SK-N-MC (cell line): ENCODE results near the gene MBD3.

Source experiments
- EZH2 ChIP-seq: fragments of 200-600 bp; sonication (generic); IDR thresholded peaks from one replicate; pipeline ENCODE4 v1.6.1; 2017; ENCODE audit warnings: antibody characterized with exemption
- FOXP2 ChIP-seq: optimal IDR thresholded peaks from 2 replicates; pipeline ENCODE3; 2011; ENCODE audit warnings: mild to moderate bottlenecking, moderate library complexity; ENCODE audit not compliant: insufficient read depth; ENCODE audit errors: extremely low read length, control extremely low read depth
- POLR2AphosphoS5 ChIP-seq: IDR thresholded peaks from 2 replicates; pipeline ENCODE4 v1.6.1; 2012; ENCODE audit warnings: mild to moderate bottlenecking, low read depth, low read length, borderline replicate concordance

DNA sequence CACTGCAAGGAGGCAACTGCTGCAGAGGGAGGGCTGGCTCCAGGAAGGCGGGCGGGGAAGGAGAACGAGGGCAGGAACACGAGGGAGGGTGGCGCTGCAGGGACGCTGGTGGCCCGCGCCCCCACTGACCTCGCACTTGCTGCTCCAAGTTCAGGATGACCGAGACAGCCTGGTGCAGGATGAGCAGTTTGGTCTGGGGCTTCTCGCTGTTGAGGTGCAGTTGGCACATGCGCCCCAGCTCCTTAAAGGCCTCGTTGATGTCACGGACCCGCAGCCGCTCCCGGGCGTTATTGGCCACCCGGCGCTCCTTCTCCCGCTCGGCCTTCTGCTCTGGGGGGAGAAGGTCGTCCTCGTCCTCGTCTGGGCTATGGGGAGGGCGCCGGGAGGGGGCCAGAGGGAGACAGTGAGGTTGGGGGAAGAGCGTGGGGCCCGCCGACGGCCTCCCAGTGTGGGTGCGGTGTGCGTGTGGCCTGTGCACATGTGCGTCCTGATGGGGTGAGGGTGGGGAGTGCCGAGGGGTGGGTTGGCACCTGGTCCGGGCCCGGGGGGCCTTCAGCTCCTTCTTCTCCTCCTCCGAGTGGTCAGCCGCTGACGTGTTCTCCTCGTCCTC, 22.6 kb upstream of the MBD3 start:
- TF ChIP-seq EZH2: no peak
- no peak for TF ChIP-seq POLR2AphosphoS5
- no peak for TF ChIP-seq FOXP2
